Upper lobe of right lung (tissue), 1 donor: ENCODE measurements around the gene UGT1A1. TPM values are rescaled to one million over a fixed set of nuclear protein-coding genes. Genes with fewer than 3 reads are reported as not detected.

Source experiments
- ATAC-seq: fragments of 200-7000 bp; cut with Tn5 transposase; one replicate; pipeline ENCODE4 v1.9.1; 2020; ENCODE audit warnings: mild to moderate bottlenecking, moderate library complexity
- DNase-seq: peaks from one replicate; pipeline ENCODE4 v3.0.0-alpha.2; 2020
- H3K27ac ChIP-seq: fragments of 200-600 bp; one replicate; pipeline ENCODE4 v1.8.0; 2022
- H3K27me3 ChIP-seq: fragments of 200-600 bp; one replicate; pipeline ENCODE4 v1.8.0; 2022; ENCODE audit warnings: mild to moderate bottlenecking
- H3K36me3 ChIP-seq: fragments of 200-600 bp; one replicate; pipeline ENCODE4 v1.8.0; 2022
- H3K4me1 ChIP-seq: fragments of 200-600 bp; one replicate; pipeline ENCODE4 v1.8.0; 2022
- H3K4me3 ChIP-seq: fragments of 200-600 bp; one replicate; pipeline ENCODE4 v1.8.0; 2022; ENCODE audit warnings: mild to moderate bottlenecking
- H3K9me3 ChIP-seq: fragments of 200-600 bp; one replicate; pipeline ENCODE4 v1.8.0; 2022
- CTCF ChIP-seq: fragments of 200-600 bp; IDR thresholded peaks from one replicate; pipeline ENCODE4 v1.8.0; 2022; ENCODE audit warnings: antibody characterized with exemption
- intact Hi-C: fragments of 100-400 bp; cut with DNase I; formaldehyde crosslinking; loops from one replicate; pipeline ENCODE4 v1.11.0; 2022
- total RNA-seq: library from RNA; stranded (reverse); fragmentation: NEBNext Ultra II Directional; extraction: Animal tissue kit (Norgen Biotek cat#: 25700); gene quantifications from one replicate; pipeline ENCODE4 v1.2.1, GENCODE V29; 2021
- donor health status: DM: no; HTN: yes; CAD: no; lungs with severe emphysema.

The UGT1A1 gene
- total RNA-seq, 1 donor from 2014 or later = not detected

DNA sequence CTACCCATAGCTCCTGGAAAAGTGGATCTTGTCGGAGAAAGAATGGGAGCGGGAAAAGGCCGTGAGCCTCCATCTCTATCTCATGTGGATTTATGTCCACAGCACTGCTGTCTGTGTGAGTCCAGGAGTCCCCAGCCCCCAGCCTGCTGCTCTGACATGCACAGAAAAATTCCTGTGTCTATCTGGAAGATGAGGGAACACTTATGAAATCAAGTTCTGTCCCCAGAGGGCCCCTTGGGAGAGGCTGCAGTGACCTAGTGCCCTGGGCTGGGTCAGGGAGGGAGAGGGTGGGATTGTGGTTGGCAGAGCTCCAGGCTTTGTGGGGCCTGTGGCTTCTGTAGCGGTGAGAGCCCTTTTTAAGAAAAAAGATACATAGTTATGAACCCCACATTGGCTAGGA is 56.7 kb downstream of the UGT1A1 start:
- H3K9me3 ChIP-seq = no peaks in the 10 kb centered on the region
- no peak overlapping the region for H3K4me3 ChIP-seq
- no peaks in the 10 kb centered on the region for H3K27me3 ChIP-seq
- TF ChIP-seq CTCF = no peak
- intact Hi-C loops = no loop called here
- DNase-seq (peak; percentile 23), ATAC-seq (no peak)
- H3K4me1 ChIP-seq = no peaks in the 10 kb centered on the region
- no peaks in the 10 kb centered on the region for H3K36me3 ChIP-seq
- H3K27ac ChIP-seq = no peak overlapping the region

- Histone ChIP-seq H3K27me3 (no peaks in the 10 kb centered on the region), H3K4me3 (no peak overlapping the region), H3K4me1 (no peaks in the 10 kb centered on the region), H3K36me3 (no peaks in the 10 kb centered on the region), H3K9me3 (no peaks in the 10 kb centered on the region), H3K27ac (no peak overlapping the region)
- peak; percentile 35 for DNase-seq
- intact Hi-C loops = no loop called here
- no peak for TF ChIP-seq CTCF
- ATAC-seq = no peak
Observed at GRCh38 chr2:233817361-233817911, 57.4 kb downstream of the UGT1A1 start.

- no peak for DNase-seq
- Histone ChIP-seq H3K27ac (no peak overlapping the region), H3K4me3 (no peak overlapping the region), H3K4me1 (no peaks in the 10 kb centered on the region), H3K9me3 (no peaks in the 10 kb centered on the region), H3K36me3 (no peaks in the 10 kb centered on the region), H3K27me3 (no peaks in the 10 kb centered on the region)
- ATAC-seq = no peak
- intact Hi-C loops = no loop called here
- no peak for TF ChIP-seq CTCF
Observed at GRCh38 chr2:233817995-233818638, 58.0 kb downstream of the UGT1A1 start.

DNA sequence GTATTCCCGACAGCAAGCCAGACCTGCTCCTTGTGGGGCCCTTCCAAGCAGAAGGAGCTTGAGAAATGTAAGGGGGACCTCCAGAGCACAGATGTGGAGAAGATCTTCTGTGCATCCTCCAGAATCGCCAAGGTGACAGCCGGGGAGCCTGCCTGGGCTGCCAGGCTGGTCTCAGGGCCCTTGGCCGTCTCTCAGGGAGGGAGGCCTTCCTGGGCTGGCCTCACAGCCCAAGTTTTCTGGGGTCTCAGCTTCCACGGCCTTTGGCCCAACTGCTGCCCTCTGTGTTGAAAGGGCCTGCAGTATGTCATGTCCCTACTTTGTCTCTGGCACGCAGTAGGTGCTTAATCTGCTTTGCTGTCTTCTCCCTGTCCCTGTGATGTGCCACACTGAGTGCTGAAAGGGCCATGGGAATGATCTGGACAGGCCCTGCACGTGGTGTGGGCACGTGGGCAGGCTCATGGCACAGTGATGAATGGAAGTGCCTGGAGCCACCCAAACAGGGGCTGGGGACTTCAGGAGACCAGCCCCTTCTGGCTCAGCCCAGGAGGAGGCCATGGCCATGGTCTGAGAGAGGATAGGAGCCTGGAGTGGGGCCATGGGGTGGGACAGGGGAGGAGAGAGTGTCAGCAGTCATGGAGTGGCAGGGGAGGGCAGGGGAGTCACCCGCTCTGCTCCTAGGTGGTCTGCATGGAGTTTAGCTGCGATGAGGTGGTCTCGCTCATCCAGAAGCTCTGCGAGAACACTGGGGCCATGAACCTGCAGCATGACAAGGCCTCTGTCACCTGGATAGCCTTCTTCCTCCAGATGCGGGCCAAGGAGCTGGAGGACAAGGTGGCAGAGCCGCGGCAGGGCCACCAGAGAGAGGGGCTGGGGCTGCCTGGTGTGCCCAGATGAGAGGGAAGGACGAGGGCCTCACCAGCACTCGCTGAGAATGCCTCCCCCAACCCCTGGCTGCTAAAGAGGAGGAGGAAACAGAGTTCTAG is 58.9 kb downstream of the UGT1A1 start:
- no peaks in the 10 kb centered on the region for H3K4me1 ChIP-seq
- H3K4me3 ChIP-seq = no peak overlapping the region
- H3K9me3 ChIP-seq = no peaks in the 10 kb centered on the region
- ATAC-seq = no peak
- H3K36me3 ChIP-seq = no peaks in the 10 kb centered on the region
- no peaks in the 10 kb centered on the region for H3K27me3 ChIP-seq
- no peak overlapping the region for H3K27ac ChIP-seq
- peak; percentile 44 for DNase-seq
- TF ChIP-seq CTCF = no peak
- intact Hi-C loops = no loop called here

- no peaks in the 10 kb centered on the region for H3K36me3 ChIP-seq
- ATAC-seq = no peak
- intact Hi-C loops = no loop called here
Observed at GRCh38 chr2:233819884-233820773, 60.1 kb downstream of the UGT1A1 start.

More at GRCh38 chr2:233819884-233820773, 60.1 kb downstream of the UGT1A1 start:
- peak; percentile 41 for DNase-seq
- H3K27me3 ChIP-seq = no peaks in the 10 kb centered on the region
- no peak for TF ChIP-seq CTCF
- no peak overlapping the region for H3K4me3 ChIP-seq
- no peaks in the 10 kb centered on the region for H3K9me3 ChIP-seq
- H3K4me1 ChIP-seq = no peaks in the 10 kb centered on the region
- no peak overlapping the region for H3K27ac ChIP-seq
